ENCODE results near the gene SLC24A1. TPM values are rescaled to one million over a fixed set of nuclear protein-coding genes. Genes with fewer than 3 reads are reported as not detected.

SLC24A1 gene
- total RNA-seq, 1 experiment from 2014 or later = 4.9 TPM

GRCh38 chr15:65655457-65655856 is 33.7 kb downstream of the SLC24A1 start:
- no peak overlapping the region for H3K4me3 ChIP-seq (ENCODE audit: low read depth, low read length, poor library complexity, severe bottlenecking)
- no peaks in the 10 kb centered on the region for H3K27me3 ChIP-seq (replicated peaks; ENCODE audit: insufficient read depth, low read depth, low read length, poor library complexity)
- intact Hi-C loops (cut with micrococcal nuclease; ENCODE audit: unreplicated experiment) = no loop called here
- POLR2A ChIA-PET (ENCODE audit: low non-redundant PET) = no interaction called here
- no peak overlapping the region for H3K27ac ChIP-seq (ENCODE audit: low read depth, low read length, poor library complexity, severe bottlenecking)
- no peak for DNase-seq (ENCODE audit: low spot score)
- BruUV-seq (replicated peaks) = no TSS peak
- no peaks in the 10 kb centered on the region for H3K9me3 ChIP-seq (ENCODE audit: low read depth, low read length, poor library complexity, severe bottlenecking)
- no peaks in the 10 kb centered on the region for H3K4me1 ChIP-seq (ENCODE audit: insufficient read depth, low read length, poor library complexity, severe bottlenecking)
- CTCF ChIA-PET = no interaction called here
- H3K36me3 ChIP-seq (ENCODE audit: insufficient read depth, low read length, poor library complexity, severe bottlenecking) = no peaks in the 10 kb centered on the region
- TF ChIP-seq, protein P1, sequence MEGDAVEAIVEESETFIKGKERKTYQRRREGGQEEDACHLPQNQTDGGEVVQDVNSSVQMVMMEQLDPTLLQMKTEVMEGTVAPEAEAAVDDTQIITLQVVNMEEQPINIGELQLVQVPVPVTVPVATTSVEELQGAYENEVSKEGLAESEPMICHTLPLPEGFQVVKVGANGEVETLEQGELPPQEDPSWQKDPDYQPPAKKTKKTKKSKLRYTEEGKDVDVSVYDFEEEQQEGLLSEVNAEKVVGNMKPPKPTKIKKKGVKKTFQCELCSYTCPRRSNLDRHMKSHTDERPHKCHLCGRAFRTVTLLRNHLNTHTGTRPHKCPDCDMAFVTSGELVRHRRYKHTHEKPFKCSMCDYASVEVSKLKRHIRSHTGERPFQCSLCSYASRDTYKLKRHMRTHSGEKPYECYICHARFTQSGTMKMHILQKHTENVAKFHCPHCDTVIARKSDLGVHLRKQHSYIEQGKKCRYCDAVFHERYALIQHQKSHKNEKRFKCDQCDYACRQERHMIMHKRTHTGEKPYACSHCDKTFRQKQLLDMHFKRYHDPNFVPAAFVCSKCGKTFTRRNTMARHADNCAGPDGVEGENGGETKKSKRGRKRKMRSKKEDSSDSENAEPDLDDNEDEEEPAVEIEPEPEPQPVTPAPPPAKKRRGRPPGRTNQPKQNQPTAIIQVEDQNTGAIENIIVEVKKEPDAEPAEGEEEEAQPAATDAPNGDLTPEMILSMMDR (conservative IDR thresholded peaks at IDR 0.05; ENCODE audit: low read depth, low read length) = no peak
- no peak for TF ChIP-seq EZH2 (IDR thresholded peaks at IDR 0.05; ENCODE audit: borderline replicate concordance, low read depth, low read length, poor library complexity, severe bottlenecking)

- no peak overlapping the region for H3K4me3 ChIP-seq (ENCODE audit: low read depth, low read length, poor library complexity, severe bottlenecking)
- intact Hi-C loops (cut with micrococcal nuclease; ENCODE audit: unreplicated experiment) = no loop called here
Measured at GRCh38 chr15:65659502-65660052, 37.8 kb downstream of the SLC24A1 start.

DNA sequence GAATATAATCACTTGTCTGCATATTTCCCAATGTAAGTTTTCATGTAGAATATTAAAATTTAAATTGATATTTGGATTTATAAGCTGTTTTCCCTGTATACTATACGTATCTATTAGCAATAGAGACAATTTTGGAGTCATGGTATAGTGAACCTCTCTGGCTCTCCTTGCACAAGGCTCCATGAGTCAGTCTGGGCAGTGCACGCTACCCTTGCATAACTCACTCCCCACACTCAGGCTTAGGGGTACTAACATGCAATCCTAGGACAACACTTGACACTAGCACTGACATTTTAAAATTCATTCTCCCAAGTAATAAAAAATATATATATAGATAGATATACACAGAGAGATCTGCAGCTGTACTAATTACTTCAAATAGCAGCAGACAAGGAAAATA is 39.2 kb downstream of the SLC24A1 start:
- DNase-seq (ENCODE audit: low spot score) = no peak
- TF ChIP-seq, protein P1 (conservative IDR thresholded peaks at IDR 0.05; ENCODE audit: low read depth, low read length) = no peak
- no peak for TF ChIP-seq EZH2 (IDR thresholded peaks at IDR 0.05; ENCODE audit: borderline replicate concordance, low read depth, low read length, poor library complexity, severe bottlenecking)
- H3K4me3 ChIP-seq (ENCODE audit: low read depth, low read length, poor library complexity, severe bottlenecking) = no peak overlapping the region
- ChIA-PET CTCF (no interaction called here), POLR2A (ENCODE audit: low non-redundant PET) (no interaction called here)
- intact Hi-C loops (cut with micrococcal nuclease; ENCODE audit: unreplicated experiment) = no loop called here
- peaks cover 5% of the 10 kb centered on the region for H3K36me3 ChIP-seq (ENCODE audit: insufficient read depth, low read length, poor library complexity, severe bottlenecking)
- no peaks in the 10 kb centered on the region for H3K27me3 ChIP-seq (replicated peaks; ENCODE audit: insufficient read depth, low read depth, low read length, poor library complexity)
- H3K27ac ChIP-seq (ENCODE audit: low read depth, low read length, poor library complexity, severe bottlenecking) = no peak overlapping the region
- no peaks in the 10 kb centered on the region for H3K4me1 ChIP-seq (ENCODE audit: insufficient read depth, low read length, poor library complexity, severe bottlenecking)
- H3K9me3 ChIP-seq (ENCODE audit: low read depth, low read length, poor library complexity, severe bottlenecking) = no peaks in the 10 kb centered on the region
- no TSS peak for BruUV-seq (replicated peaks)

More at GRCh38 chr15:65659502-65660052, 37.8 kb downstream of the SLC24A1 start:
- DNase-seq (ENCODE audit: low spot score) = no peak
- TF ChIP-seq, protein P1 (conservative IDR thresholded peaks at IDR 0.05; ENCODE audit: low read depth, low read length) = no peak
- TF ChIP-seq EZH2 (IDR thresholded peaks at IDR 0.05; ENCODE audit: borderline replicate concordance, low read depth, low read length, poor library complexity, severe bottlenecking) = no peak
- Histone ChIP-seq H3K9me3 (ENCODE audit: low read depth, low read length, poor library complexity, severe bottlenecking) (no peaks in the 10 kb centered on the region), H3K27ac (ENCODE audit: low read depth, low read length, poor library complexity, severe bottlenecking) (no peak overlapping the region), H3K4me1 (ENCODE audit: insufficient read depth, low read length, poor library complexity, severe bottlenecking) (no peaks in the 10 kb centered on the region), H3K36me3 (ENCODE audit: insufficient read depth, low read length, poor library complexity, severe bottlenecking) (peaks cover 5% of the 10 kb centered on the region), H3K27me3 (replicated peaks; ENCODE audit: insufficient read depth, low read depth, low read length, poor library complexity) (no peaks in the 10 kb centered on the region)
- POLR2A ChIA-PET (ENCODE audit: low non-redundant PET) = interaction anchor here (0.6 kb wide), 1 partner anchor 60 kb away, joined by 3 read pairs; no protein-coding TSS in a partner anchor
- CTCF ChIA-PET = no interaction called here
- BruUV-seq (replicated peaks) = no TSS peak

Measured in A673 (cell line).